ENCODE data around the gene HABP2.

GRCh38 chr10:113540845-113541548, 11.9 kb upstream of the HABP2 start:
- TF ChIP-seq CTCF (conservative IDR thresholded peaks at IDR 0.05; ENCODE audit: low read depth, low read length) = no peak
- no peak for TF ChIP-seq EZH2phosphoT487 (IDR thresholded peaks at IDR 0.05; ENCODE audit: borderline replicate concordance, low read length)

Data from PC-3 (cell line).